ENCODE data around the gene SLC16A5.

DNA sequence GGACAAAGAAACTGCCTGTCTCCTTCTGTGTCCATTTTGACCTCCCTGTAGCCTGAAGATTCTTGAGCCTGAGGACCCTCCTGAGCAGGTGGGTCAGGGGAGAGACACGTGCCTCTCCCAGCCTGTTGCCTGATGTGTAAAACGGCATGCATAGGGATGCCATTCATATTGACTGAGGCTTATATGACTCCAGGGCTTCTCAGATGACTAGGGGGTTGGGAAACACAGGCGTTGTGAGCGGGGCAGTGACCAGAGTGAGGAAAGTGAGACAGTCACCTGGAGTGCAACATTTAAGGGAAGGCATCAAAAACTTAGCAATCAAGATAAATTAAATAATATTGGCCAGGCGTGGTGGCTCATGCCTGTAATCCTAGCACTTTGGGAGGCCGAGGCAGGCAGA is 5.1 kb upstream of the SLC16A5 start:
- TF ChIP-seq, protein P1, sequence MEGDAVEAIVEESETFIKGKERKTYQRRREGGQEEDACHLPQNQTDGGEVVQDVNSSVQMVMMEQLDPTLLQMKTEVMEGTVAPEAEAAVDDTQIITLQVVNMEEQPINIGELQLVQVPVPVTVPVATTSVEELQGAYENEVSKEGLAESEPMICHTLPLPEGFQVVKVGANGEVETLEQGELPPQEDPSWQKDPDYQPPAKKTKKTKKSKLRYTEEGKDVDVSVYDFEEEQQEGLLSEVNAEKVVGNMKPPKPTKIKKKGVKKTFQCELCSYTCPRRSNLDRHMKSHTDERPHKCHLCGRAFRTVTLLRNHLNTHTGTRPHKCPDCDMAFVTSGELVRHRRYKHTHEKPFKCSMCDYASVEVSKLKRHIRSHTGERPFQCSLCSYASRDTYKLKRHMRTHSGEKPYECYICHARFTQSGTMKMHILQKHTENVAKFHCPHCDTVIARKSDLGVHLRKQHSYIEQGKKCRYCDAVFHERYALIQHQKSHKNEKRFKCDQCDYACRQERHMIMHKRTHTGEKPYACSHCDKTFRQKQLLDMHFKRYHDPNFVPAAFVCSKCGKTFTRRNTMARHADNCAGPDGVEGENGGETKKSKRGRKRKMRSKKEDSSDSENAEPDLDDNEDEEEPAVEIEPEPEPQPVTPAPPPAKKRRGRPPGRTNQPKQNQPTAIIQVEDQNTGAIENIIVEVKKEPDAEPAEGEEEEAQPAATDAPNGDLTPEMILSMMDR (IDR thresholded peaks at IDR 0.05), result no peak
- no peak for TF ChIP-seq EZH2 (IDR thresholded peaks at IDR 0.05; ENCODE audit: borderline replicate concordance, insufficient read depth, low read depth, low read length, poor library complexity, severe bottlenecking)
